ENCODE measurements around the gene FGF14.

- TF ChIP-seq CTCF (IDR thresholded peaks at IDR 0.05; ENCODE audit: low read depth, low read length) (peak; percentile 79), EZH2phosphoT487 (IDR thresholded peaks at IDR 0.05; ENCODE audit: low read depth) (no peak)
These were observed 459.8 kb downstream of the FGF14 start for GRCh38 chr13:101942038-101942437.
